HepG2 (cell line): ENCODE results near the gene NFKBIL1. TPM values are rescaled to one million over a fixed set of nuclear protein-coding genes. Genes with fewer than 3 reads are reported as not detected.

ENCODE experiments used
- ATAC-seq: fragments of 200-7000 bp; cut with Tn5 transposase; 3 replicates; pipeline ENCODE4 v1.9.1; 2020; ENCODE audit warnings: mild to moderate bottlenecking, moderate library complexity
- BruUV-seq: library from RNA; stranded (reverse); fragments of 400-500 nt; replicated peaks from 2 replicates; lab custom pipeline; 2021; lab: Mats Ljungman, UMichigan
- CTCF ChIA-PET: fragments of 300-600 bp; formaldehyde crosslinking; extraction: SDS; loops from one replicate; lab custom pipeline; 2021; ENCODE audit warnings: low total read pairs, inconsistent platforms, low intra/inter-chr PET ratio; lab: Yijun Ruan, JAX
- POLR2A ChIA-PET: fragments of 350-600 bp; sonication (Branson Sonifier 250); formaldehyde crosslinking; loops from one replicate; lab custom pipeline; 2020; ENCODE audit warnings: antibody characterized with exemption, inconsistent platforms; lab: Yijun Ruan, JAX
- DNase-seq: peaks from one replicate; pipeline ENCODE4 v3.0.0-alpha.2; 2015; ENCODE audit warnings: low spot score
- FAIRE-seq: peaks from 3 replicates; lab custom pipeline; 2011; peaks lifted over from hg19 to GRCh38; lab: Jason Lieb, UNC
- H2AFZ ChIP-seq: one replicate; pipeline ENCODE4 v1.6.1; 2011; ENCODE audit warnings: low read length, inconsistent platforms
- H3K27ac ChIP-seq: fragments of 300-600 bp; 3 replicates; pipeline ENCODE4 v1.8.0; 2011; ENCODE audit warnings: mixed run types, mild to moderate bottlenecking, mixed read lengths, low read length, inconsistent platforms; ENCODE audit not compliant: insufficient read depth; ENCODE audit errors: extremely low read length
- H3K27me3 ChIP-seq, 2 experiments: fragments of 200-600 bp in 1 of 2; 2 replicates in 1 of 2; 3 replicates in 1 of 2; pipeline versions ENCODE4 v1.6.0 to v1.8.0; 2011; ENCODE audit warnings: low read length in 2 of 2, mild to moderate bottlenecking in 2 of 2, moderate library complexity in 2 of 2, inconsistent platforms in 1 of 2; ENCODE audit not compliant: insufficient read depth in 2 of 2, control insufficient read depth in 1 of 2
- H3K36me3 ChIP-seq, 2 experiments: fragments of 200-600 bp in 1 of 2; replicated peaks in 1 of 2; 2 replicates in 1 of 2; 3 replicates in 1 of 2; pipeline versions ENCODE4 v1.5.1 to v1.8.0; 2011; ENCODE audit warnings: low read length in 2 of 2, inconsistent platforms in 1 of 2; ENCODE audit not compliant: insufficient read depth in 2 of 2, control insufficient read depth in 1 of 2
- H3K4me1 ChIP-seq: 2 replicates; pipeline ENCODE4 v1.5.1; 2012; ENCODE audit warnings: low read length, inconsistent platforms; ENCODE audit not compliant: insufficient read depth
- H3K4me2 ChIP-seq: 2 replicates; pipeline ENCODE4 v1.6.0; 2011; ENCODE audit warnings: low read depth, low read length, inconsistent platforms
- H3K4me3 ChIP-seq, 3 experiments: fragments of 200-600 bp in 1 of 3; sonication (generic), shearing (Covaris generic) in 1 of 3; replicated peaks in 1 of 3; 2 replicates each; pipeline ENCODE4 v1.5.1; 2011 to 2016; ENCODE audit warnings: low read length in 3 of 3, inconsistent platforms in 2 of 3, low read depth in 2 of 3, mild to moderate bottlenecking in 2 of 3, control low read depth in 1 of 3, mixed read lengths in 1 of 3; ENCODE audit not compliant: insufficient read depth in 1 of 3
- H3K79me2 ChIP-seq: one replicate; pipeline ENCODE4 v1.6.1; 2011; ENCODE audit warnings: low read length, inconsistent platforms; ENCODE audit not compliant: insufficient read depth
- H3K9ac ChIP-seq: 2 replicates; pipeline ENCODE4 v1.6.0; 2011; ENCODE audit warnings: mild to moderate bottlenecking, low read depth, low read length, inconsistent platforms; ENCODE audit not compliant: insufficient read depth
- H3K9me3 ChIP-seq: 2 replicates; pipeline ENCODE4 v1.5.1; 2012; ENCODE audit warnings: mild to moderate bottlenecking, low read length
- H4K20me1 ChIP-seq: 2 replicates; pipeline ENCODE4 v1.6.0; 2011; ENCODE audit warnings: inconsistent platforms, mild to moderate bottlenecking, low read length, moderate library complexity; ENCODE audit not compliant: insufficient read depth
- AGO2 ChIP-seq: fragments of 200-400 bp; formaldehyde crosslinking; optimal IDR thresholded peaks from 2 replicates; pipeline ENCODE3; 2017; ENCODE audit warnings: mild to moderate bottlenecking, low read depth, low read length, moderate library complexity
- PAF1 ChIP-seq: IDR thresholded peaks from 2 replicates; pipeline ENCODE4 v1.6.1; 2016; ENCODE audit warnings: missing genetic modification reagents, missing compliant biosample characterization
- POLR2A ChIP-seq, 2 experiments: IDR thresholded peaks; 2 replicates each; pipeline ENCODE4 v1.6.1; 2011; ENCODE audit warnings: low read depth in 2 of 2, low read length in 2 of 2, mild to moderate bottlenecking in 1 of 2, moderate library complexity in 1 of 2; ENCODE audit not compliant: insufficient read depth in 1 of 2
- POLR2AphosphoS2 ChIP-seq: IDR thresholded peaks from 2 replicates; pipeline ENCODE4 v1.6.1; 2011; ENCODE audit warnings: low read depth, low read length, improper control_type of control experiment
- POLR2G ChIP-seq: fragments of 200-400 bp; formaldehyde crosslinking; IDR thresholded peaks from 2 replicates; pipeline ENCODE4 v1.6.1; 2018; ENCODE audit warnings: mild to moderate bottlenecking, low read depth, low read length, moderate library complexity
- RBFOX2 ChIP-seq: fragments of 200-400 bp; formaldehyde crosslinking; IDR thresholded peaks from 2 replicates; pipeline ENCODE4 v1.6.1; 2017; ENCODE audit warnings: low read depth, mild to moderate bottlenecking, low read length
- RBM22 ChIP-seq: fragments of 200-400 bp; formaldehyde crosslinking; optimal IDR thresholded peaks from 2 replicates; pipeline ENCODE3; 2017; ENCODE audit warnings: mild to moderate bottlenecking, low read length, moderate library complexity
- REXO4 ChIP-seq: sonication (generic); formaldehyde crosslinking; IDR thresholded peaks from 2 replicates; pipeline ENCODE4 v1.8.0; 2022; ENCODE audit warnings: missing genetic modification reagents, mild to moderate bottlenecking, borderline replicate concordance
- SOX5 ChIP-seq: IDR thresholded peaks from 2 replicates; pipeline ENCODE4 v1.6.1; 2016; ENCODE audit warnings: borderline replicate concordance
- XRCC5 ChIP-seq: fragments of 200-400 bp; formaldehyde crosslinking; optimal IDR thresholded peaks from 2 replicates; pipeline ENCODE3; 2017; ENCODE audit warnings: mild to moderate bottlenecking, low read length
- ZFY ChIP-seq: sonication (generic); formaldehyde crosslinking; IDR thresholded peaks from 2 replicates; pipeline ENCODE4 v1.4.0; 2020; ENCODE audit warnings: missing genetic modification reagents
- WGBS: methylation state at CpG from one replicate; pipeline ENCODE4 v1.1.6; 2017; ENCODE audit warnings: low lambda C conversion rate; 5-methylcytosine and 5-hydroxymethylcytosine counted together
- in situ Hi-C: cut with HindIII; loops from 2 replicates; pipeline ENCODE4 v1.10.0; 2017; ENCODE audit warnings: low pct_unique_long_range_greater_than_20kb; ENCODE audit not compliant: extremely low pct_ligation_motif_present
- intact Hi-C: fragments of 100-400 bp; cut with micrococcal nuclease; formaldehyde crosslinking; loops from one replicate; pipeline ENCODE4 v1.10.0; 2022; ENCODE audit not compliant: unreplicated experiment
- polyA plus RNA-seq, 8 experiments: library from polyadenylated mRNA; depleted of rRNA in 3 of 8; stranded (reverse) in 7 of 8; unstranded in 1 of 8; fragments of >200 nt; fragmentation: Illumina TruSeq in 4 of 8; extraction: Trizol in 4 of 8; gene quantifications; 2 replicates each; pipeline versions ENCODE4 v1.2.1 to v1.2.3, GENCODE V29; 2011 to 2016; ENCODE audit warnings: low read depth in 4 of 8, missing spikeins in 1 of 8, mixed read lengths in 1 of 8; ENCODE audit not compliant: insufficient read depth in 1 of 8
- total RNA-seq, 5 experiments: library from RNA; depleted of rRNA; stranded (reverse); fragments of >200 nt; fragmentation: Illumina TruSeq; extraction: Trizol; gene quantifications; 2 replicates each; pipeline ENCODE4 v1.2.3, GENCODE V29; 2016; ENCODE audit warnings: low read depth in 1 of 5
- TF ChIP-seq, protein P1 (sequence below): sonication (generic); formaldehyde crosslinking; IDR thresholded peaks from 2 replicates; pipeline ENCODE4 v1.4.0; 2020; ENCODE audit warnings: missing genetic modification reagents
- TF ChIP-seq, protein P2 (sequence below): sonication (generic); formaldehyde crosslinking; IDR thresholded peaks from 2 replicates; pipeline ENCODE4 v1.4.0; 2020; ENCODE audit warnings: low read depth, mild to moderate bottlenecking, missing genetic modification reagents

The NFKBIL1 gene
- total and polyA plus RNA-seq, 2 of the 13 experiments (the other 11 are each of a cell fraction or from before 2014, with no cell fraction given): 9.7 to 19.5 TPM

GRCh38 chr6:31531162-31531561, 16.2 kb upstream of the NFKBIL1 start (continued):
- TF ChIP-seq RBFOX2: peak; percentile 41
- TF ChIP-seq RBM22: peak; percentile 66
- no peak for TF ChIP-seq XRCC5
- TF ChIP-seq ZFY: no peak

- H4K20me1 ChIP-seq: peaks cover 55% of the 10 kb centered on the region
- POLR2A ChIA-PET: interaction anchor here (8.3 kb wide), 1 partner anchor 9 kb away, joined by 123 read pairs; the partner anchor contains the start of gene DDX39B
- H3K36me3 ChIP-seq: peaks cover 41 to 70% of the 10 kb centered on the region in 2 experiments
- H3K27me3 ChIP-seq: no peaks in the 10 kb centered on the region
- no peak overlapping the region for H2AFZ ChIP-seq
- TF ChIP-seq RBFOX2 (peak; percentile 58), SOX5 (no peak), REXO4 (no peak), POLR2AphosphoS2 (peak; percentile 87; the same call in 1 of the 2 replicates), PAF1 (peak; percentile 6; the same call in 1 of the 2 replicates), POLR2A (IDR thresholded peaks at IDR 0.05; ENCODE audit: insufficient read depth in 1 of 2, low read depth in 2 of 2, low read length in 2 of 2) (peak in 1 of 2 experiments; percentile 50; a peak in 1 of 4 replicates), AGO2 (peak; percentile 73), POLR2G (0 out of 2 replicates have a peak, but pooled peaks have one; percentile 47), RBM22 (peak; percentile 80)
- TF ChIP-seq, protein P1, sequence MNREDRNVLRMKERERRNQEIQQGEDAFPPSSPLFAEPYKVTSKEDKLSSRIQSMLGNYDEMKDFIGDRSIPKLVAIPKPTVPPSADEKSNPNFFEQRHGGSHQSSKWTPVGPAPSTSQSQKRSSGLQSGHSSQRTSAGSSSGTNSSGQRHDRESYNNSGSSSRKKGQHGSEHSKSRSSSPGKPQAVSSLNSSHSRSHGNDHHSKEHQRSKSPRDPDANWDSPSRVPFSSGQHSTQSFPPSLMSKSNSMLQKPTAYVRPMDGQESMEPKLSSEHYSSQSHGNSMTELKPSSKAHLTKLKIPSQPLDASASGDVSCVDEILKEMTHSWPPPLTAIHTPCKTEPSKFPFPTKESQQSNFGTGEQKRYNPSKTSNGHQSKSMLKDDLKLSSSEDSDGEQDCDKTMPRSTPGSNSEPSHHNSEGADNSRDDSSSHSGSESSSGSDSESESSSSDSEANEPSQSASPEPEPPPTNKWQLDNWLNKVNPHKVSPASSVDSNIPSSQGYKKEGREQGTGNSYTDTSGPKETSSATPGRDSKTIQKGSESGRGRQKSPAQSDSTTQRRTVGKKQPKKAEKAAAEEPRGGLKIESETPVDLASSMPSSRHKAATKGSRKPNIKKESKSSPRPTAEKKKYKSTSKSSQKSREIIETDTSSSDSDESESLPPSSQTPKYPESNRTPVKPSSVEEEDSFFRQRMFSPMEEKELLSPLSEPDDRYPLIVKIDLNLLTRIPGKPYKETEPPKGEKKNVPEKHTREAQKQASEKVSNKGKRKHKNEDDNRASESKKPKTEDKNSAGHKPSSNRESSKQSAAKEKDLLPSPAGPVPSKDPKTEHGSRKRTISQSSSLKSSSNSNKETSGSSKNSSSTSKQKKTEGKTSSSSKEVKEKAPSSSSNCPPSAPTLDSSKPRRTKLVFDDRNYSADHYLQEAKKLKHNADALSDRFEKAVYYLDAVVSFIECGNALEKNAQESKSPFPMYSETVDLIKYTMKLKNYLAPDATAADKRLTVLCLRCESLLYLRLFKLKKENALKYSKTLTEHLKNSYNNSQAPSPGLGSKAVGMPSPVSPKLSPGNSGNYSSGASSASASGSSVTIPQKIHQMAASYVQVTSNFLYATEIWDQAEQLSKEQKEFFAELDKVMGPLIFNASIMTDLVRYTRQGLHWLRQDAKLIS (CRISPR knock-in tag): no peak
- TF ChIP-seq, protein P2, sequence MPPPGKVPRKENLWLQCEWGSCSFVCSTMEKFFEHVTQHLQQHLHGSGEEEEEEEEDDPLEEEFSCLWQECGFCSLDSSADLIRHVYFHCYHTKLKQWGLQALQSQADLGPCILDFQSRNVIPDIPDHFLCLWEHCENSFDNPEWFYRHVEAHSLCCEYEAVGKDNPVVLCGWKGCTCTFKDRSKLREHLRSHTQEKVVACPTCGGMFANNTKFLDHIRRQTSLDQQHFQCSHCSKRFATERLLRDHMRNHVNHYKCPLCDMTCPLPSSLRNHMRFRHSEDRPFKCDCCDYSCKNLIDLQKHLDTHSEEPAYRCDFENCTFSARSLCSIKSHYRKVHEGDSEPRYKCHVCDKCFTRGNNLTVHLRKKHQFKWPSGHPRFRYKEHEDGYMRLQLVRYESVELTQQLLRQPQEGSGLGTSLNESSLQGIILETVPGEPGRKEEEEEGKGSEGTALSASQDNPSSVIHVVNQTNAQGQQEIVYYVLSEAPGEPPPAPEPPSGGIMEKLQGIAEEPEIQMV (CRISPR knock-in tag): no peak
- TF ChIP-seq, all 625 proteins: peak for 7
- FAIRE-seq: no peak
- Histone ChIP-seq H3K27ac (no peak overlapping the region), H3K4me1 (peaks cover 79% of the 10 kb centered on the region), H3K79me2 (peaks cover 16% of the 10 kb centered on the region), H3K9ac (no peak overlapping the region), H3K9me3 (no peaks in the 10 kb centered on the region), H3K4me3 (no peak overlapping the region), H3K4me2 (no peak overlapping the region)
- CTCF ChIA-PET: no interaction called here
- DNase-seq: no peak
- in situ Hi-C loops (no loop called here), intact Hi-C loops (no loop called here)
- ATAC-seq: no peak
- WGBS: 88% methylated on average over 9 of the region's 9 CpGs
- BruUV-seq: TSS peak; percentile 3
Measured at GRCh38 chr6:31531771-31532643, 15.4 kb upstream of the NFKBIL1 start.
